Prostate gland (tissue), 2 donors: ENCODE results near the gene SPTBN5.

ENCODE experiments used
- POLR2A ChIP-seq: fragments of 450-650 bp; IDR thresholded peaks from one replicate; pipeline ENCODE4 v1.6.1; 2016; ENCODE audit warnings: antibody characterized with exemption, mild to moderate bottlenecking
- TF ChIP-seq, protein P1 (sequence below), 4 experiments: fragments of 200-600 bp in 2 of 4; fragments of 450-650 bp in 2 of 4; sonication (generic) in 2 of 4; IDR thresholded peaks; 1 replicate in 3 of 4; 2 replicates in 1 of 4; pipeline ENCODE4 v1.5.1; 2016 to 2019; ENCODE audit warnings: antibody characterized with exemption in 4 of 4, mild to moderate bottlenecking in 2 of 4, moderate library complexity in 2 of 4

DNA sequence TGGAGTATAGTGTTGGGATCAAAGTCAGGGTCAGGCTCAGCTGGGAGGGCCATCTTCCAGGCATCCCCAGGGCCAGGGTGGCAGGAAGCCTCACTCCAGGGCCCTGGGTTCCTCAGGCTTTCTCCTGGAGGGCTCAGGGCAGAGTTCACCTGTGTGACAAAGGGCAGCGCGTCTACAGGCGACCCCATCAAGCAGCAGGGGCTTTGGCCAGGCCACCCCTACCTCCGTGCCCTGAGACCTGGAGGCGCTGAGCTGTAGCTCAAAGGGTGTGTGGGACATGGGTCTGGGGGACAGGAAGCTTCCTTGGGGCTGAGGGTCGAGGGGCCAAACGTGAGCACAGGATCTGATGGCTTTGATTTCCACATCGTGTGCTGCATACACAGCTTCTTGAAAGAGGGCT is 12.8 kb downstream of the SPTBN5 start:
- TF ChIP-seq, protein P1, sequence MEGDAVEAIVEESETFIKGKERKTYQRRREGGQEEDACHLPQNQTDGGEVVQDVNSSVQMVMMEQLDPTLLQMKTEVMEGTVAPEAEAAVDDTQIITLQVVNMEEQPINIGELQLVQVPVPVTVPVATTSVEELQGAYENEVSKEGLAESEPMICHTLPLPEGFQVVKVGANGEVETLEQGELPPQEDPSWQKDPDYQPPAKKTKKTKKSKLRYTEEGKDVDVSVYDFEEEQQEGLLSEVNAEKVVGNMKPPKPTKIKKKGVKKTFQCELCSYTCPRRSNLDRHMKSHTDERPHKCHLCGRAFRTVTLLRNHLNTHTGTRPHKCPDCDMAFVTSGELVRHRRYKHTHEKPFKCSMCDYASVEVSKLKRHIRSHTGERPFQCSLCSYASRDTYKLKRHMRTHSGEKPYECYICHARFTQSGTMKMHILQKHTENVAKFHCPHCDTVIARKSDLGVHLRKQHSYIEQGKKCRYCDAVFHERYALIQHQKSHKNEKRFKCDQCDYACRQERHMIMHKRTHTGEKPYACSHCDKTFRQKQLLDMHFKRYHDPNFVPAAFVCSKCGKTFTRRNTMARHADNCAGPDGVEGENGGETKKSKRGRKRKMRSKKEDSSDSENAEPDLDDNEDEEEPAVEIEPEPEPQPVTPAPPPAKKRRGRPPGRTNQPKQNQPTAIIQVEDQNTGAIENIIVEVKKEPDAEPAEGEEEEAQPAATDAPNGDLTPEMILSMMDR (IDR thresholded peaks at IDR 0.05): no peak
- TF ChIP-seq POLR2A: no peak
